ENCODE data around the gene TMEM163.

The TMEM163 gene

GRCh38 chr2:134470561-134471168, 248.1 kb downstream of the TMEM163 start:
- no peak for DNase-seq

GRCh38 chr2:134469516-134470115, 249.2 kb downstream of the TMEM163 start:
- no peak for DNase-seq

- no peak for DNase-seq
Measured at GRCh38 chr2:134468776-134469175, 250.0 kb downstream of the TMEM163 start.

- no peak for DNase-seq
Measured at GRCh38 chr2:134468164-134468563, 250.6 kb downstream of the TMEM163 start.

GRCh38 chr2:134466141-134466540, 252.7 kb downstream of the TMEM163 start:
- peak; percentile 9 for DNase-seq

- DNase-seq, result no peak
Measured at GRCh38 chr2:134465228-134466105, 253.3 kb downstream of the TMEM163 start.

- DNase-seq, result no peak
Measured at GRCh38 chr2:134463699-134464022, 255.1 kb downstream of the TMEM163 start.

- DNase-seq, result no peak
Measured at GRCh38 chr2:134462791-134463698, 255.8 kb downstream of the TMEM163 start.

GRCh38 chr2:134462275-134462674, 256.5 kb downstream of the TMEM163 start:
- no peak for DNase-seq

- no peak for DNase-seq
Measured at GRCh38 chr2:134461511-134461910, 257.3 kb downstream of the TMEM163 start.

GRCh38 chr2:134460583-134460998, 258.2 kb downstream of the TMEM163 start:
- no peak for DNase-seq

GRCh38 chr2:134459706-134460406, 258.9 kb downstream of the TMEM163 start:
- DNase-seq, result no peak

- DNase-seq, result no peak
Measured at GRCh38 chr2:134458950-134459349, 259.9 kb downstream of the TMEM163 start.

- no peak for DNase-seq
Measured at GRCh38 chr2:134458473-134458853, 260.3 kb downstream of the TMEM163 start.

- no peak for DNase-seq
Measured at GRCh38 chr2:134457765-134458472, 260.9 kb downstream of the TMEM163 start.

GRCh38 chr2:134457353-134457752, 261.4 kb downstream of the TMEM163 start:
- DNase-seq, result no peak

- DNase-seq, result no peak
Measured at GRCh38 chr2:134455426-134455825, 263.4 kb downstream of the TMEM163 start.

GRCh38 chr2:134454931-134455330, 263.9 kb downstream of the TMEM163 start:
- no peak for DNase-seq

GRCh38 chr2:134454426-134454825, 264.4 kb downstream of the TMEM163 start:
- no peak for DNase-seq

GRCh38 chr2:134453973-134454372, 264.8 kb downstream of the TMEM163 start:
- no peak for DNase-seq

- no peak for DNase-seq
Measured at GRCh38 chr2:134453476-134453875, 265.3 kb downstream of the TMEM163 start.
